GM12873 (cell line): ENCODE data around the gene NDNF.

Experiments used
- TF ChIP-seq, protein P1 (sequence below): IDR thresholded peaks from 2 replicates; pipeline ENCODE4 v1.5.1; 2012; ENCODE audit warnings: low read depth, mild to moderate bottlenecking, moderate library complexity, low read length, control low read depth; ENCODE audit not compliant: insufficient read depth; ENCODE audit errors: missing control alignments

Gene NDNF, protein sequence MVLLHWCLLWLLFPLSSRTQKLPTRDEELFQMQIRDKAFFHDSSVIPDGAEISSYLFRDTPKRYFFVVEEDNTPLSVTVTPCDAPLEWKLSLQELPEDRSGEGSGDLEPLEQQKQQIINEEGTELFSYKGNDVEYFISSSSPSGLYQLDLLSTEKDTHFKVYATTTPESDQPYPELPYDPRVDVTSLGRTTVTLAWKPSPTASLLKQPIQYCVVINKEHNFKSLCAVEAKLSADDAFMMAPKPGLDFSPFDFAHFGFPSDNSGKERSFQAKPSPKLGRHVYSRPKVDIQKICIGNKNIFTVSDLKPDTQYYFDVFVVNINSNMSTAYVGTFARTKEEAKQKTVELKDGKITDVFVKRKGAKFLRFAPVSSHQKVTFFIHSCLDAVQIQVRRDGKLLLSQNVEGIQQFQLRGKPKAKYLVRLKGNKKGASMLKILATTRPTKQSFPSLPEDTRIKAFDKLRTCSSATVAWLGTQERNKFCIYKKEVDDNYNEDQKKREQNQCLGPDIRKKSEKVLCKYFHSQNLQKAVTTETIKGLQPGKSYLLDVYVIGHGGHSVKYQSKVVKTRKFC

DNA sequence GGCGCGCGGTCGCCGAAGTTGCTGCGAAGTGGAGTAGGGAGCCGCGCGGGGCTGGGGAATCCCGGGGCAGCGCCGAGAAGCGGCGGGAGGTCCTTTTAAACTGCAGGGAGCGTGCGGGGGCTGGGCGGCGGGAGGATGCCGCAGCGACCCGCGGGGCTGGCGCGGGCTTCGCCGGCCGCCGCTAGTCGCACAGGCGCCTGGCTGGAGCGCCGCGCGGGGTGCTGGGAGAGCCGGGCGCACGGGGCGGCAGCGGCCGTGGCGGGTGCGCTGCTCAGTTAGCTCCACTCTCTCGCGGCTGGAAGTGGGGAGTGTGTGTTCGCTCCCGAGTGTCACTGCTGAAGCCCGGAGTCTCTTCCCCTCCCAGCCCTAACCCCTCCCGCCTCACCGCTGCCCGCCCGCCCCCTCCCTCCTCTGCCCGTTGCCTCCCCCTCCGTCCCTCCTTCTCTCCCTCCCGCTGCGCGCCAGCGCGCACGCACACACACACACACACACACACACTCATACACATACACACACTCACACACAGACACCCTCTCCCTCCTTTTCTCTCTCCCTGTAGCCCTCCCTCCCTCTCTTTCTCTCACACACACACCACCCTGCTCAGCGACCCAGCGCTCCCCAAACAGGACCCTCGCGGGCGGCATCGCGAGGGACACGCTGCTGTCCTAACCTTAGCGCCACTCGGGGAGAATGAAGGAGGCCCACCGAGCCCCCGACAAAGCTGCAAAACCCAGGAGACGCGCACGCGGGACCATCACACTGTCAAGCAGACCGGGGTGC, at the start of gene NDNF:
NDNF (minus strand) TSS at position 312 of the 780 bp plus-strand sequence. CDS start 26,698 bp downstream, outside the sequence.
- TF ChIP-seq, protein P1, sequence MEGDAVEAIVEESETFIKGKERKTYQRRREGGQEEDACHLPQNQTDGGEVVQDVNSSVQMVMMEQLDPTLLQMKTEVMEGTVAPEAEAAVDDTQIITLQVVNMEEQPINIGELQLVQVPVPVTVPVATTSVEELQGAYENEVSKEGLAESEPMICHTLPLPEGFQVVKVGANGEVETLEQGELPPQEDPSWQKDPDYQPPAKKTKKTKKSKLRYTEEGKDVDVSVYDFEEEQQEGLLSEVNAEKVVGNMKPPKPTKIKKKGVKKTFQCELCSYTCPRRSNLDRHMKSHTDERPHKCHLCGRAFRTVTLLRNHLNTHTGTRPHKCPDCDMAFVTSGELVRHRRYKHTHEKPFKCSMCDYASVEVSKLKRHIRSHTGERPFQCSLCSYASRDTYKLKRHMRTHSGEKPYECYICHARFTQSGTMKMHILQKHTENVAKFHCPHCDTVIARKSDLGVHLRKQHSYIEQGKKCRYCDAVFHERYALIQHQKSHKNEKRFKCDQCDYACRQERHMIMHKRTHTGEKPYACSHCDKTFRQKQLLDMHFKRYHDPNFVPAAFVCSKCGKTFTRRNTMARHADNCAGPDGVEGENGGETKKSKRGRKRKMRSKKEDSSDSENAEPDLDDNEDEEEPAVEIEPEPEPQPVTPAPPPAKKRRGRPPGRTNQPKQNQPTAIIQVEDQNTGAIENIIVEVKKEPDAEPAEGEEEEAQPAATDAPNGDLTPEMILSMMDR = no peak

DNA sequence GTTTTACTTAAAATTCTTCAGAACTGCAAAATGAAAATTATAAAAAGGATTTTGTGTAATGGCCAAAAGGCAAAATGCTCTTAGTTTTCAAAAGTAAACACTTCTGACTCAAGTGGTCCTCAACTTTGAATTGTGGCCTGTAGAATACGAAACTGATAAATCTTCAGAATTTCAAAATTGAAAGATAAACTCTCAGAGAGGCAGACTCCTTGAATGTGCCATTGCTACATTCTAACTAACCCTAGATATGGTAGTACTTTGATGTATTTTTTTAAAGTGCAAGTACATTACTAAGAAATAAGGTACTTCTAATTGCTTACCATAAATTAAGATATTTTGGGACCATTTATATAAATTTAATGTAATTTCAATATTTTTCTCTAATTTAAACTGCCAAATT, 47.4 kb upstream of the NDNF start:
- TF ChIP-seq, protein P1 = no peak

GRCh38 chr4:121118344-121118743, 46.0 kb upstream of the NDNF start:
- TF ChIP-seq, protein P1 = no peak

- TF ChIP-seq, protein P1 = no peak
These were observed 42.4 kb upstream of the NDNF start for GRCh38 chr4:121114756-121115155.

DNA sequence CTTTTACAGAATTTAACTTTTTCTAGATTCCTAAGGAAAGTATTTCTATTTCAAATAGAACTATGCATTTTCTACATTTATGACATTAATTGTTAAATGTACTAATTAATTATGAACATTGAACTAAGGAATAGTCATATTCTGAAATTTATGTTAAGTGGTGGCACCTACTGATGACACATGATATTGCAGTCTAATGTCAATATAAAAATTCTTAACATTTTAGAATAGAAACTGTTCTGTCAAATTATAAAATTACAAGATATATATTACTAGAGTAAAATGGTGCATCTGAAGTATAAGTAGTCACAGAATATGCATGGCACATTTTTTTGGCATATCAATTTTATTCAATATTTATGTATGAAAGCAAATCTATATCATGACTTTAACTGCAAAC, 40.2 kb upstream of the NDNF start:
- TF ChIP-seq, protein P1 = peak; percentile 28

DNA sequence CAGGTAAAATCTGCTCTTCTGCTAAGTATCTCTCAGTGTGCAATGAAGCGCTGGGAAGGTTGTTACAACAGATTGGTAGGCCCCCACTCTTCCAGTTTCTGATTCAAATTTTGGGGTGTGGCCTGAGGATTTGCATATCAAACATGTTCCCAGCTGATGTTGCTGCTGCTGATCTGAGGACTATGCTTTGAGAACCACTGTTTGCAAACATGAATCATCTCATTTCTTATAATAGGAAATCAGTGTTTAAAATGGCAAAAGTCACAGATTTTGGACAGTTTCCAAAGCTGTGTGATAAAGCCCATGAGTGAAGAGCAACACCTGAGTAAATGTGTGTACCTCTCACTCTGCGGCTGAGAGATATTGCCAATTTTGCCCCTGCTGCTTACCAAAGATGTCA, 36.2 kb upstream of the NDNF start:
- TF ChIP-seq, protein P1 = no peak

GRCh38 chr4:121107507-121107906, 35.2 kb upstream of the NDNF start:
- TF ChIP-seq, protein P1 = no peak
